ENCODE data around the gene SEC14L2.

DNA sequence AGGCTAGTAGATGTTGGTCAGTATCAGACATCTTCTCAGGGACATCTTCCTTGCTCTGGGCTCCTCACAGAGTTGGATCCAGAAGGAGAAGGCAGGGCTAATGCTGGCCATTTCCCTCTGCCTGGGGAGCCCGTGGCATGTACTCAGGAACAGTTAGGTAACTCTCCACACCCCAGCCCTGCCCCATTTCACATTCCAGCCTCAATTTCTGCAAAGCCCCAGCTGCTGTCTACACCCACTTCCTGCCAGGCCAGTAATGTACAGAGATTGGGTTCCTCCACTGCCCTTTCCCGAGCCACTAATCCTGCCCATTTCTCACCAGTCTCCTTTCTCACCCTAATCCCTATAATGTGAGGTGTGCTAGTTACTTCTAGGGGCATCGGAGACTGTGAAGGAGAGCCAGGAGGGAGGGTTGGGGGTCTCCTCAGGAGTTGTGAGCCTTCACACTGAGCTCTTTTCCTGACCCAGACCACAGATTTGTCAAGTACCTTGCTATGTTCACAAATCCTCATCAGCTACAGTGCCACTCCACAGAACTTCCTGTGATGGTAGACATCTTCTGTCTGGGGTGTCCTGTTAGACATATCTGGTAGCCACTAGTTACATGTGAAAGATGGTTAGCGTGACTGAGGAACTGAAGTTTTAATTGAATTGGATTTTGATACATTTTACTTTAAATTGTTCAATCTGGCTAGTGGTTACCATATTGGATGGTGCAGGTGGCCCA is 76.3 kb downstream of the SEC14L2 start:
- TF ChIP-seq EZH2 (IDR thresholded peaks at IDR 0.05) (no peak), EZH2phosphoT487 (IDR thresholded peaks at IDR 0.05) (no peak)
- TF ChIP-seq, protein P1, sequence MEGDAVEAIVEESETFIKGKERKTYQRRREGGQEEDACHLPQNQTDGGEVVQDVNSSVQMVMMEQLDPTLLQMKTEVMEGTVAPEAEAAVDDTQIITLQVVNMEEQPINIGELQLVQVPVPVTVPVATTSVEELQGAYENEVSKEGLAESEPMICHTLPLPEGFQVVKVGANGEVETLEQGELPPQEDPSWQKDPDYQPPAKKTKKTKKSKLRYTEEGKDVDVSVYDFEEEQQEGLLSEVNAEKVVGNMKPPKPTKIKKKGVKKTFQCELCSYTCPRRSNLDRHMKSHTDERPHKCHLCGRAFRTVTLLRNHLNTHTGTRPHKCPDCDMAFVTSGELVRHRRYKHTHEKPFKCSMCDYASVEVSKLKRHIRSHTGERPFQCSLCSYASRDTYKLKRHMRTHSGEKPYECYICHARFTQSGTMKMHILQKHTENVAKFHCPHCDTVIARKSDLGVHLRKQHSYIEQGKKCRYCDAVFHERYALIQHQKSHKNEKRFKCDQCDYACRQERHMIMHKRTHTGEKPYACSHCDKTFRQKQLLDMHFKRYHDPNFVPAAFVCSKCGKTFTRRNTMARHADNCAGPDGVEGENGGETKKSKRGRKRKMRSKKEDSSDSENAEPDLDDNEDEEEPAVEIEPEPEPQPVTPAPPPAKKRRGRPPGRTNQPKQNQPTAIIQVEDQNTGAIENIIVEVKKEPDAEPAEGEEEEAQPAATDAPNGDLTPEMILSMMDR (IDR thresholded peaks at IDR 0.05) = no peak
